Measurements from ENCODE around the gene MYRFL. TPM values are rescaled to one million over a fixed set of nuclear protein-coding genes. Genes with fewer than 3 reads are reported as not detected.

Gene MYRFL
- total RNA-seq, 1 donor from 2014 or later: 0.20 TPM

- Mint-ChIP-seq H3K4me3 (ENCODE audit: unreplicated experiment) (no peak overlapping the region), H3K27ac (ENCODE audit: unreplicated experiment) (peak overlapping the region; percentile 93), H3K36me3 (ENCODE audit: low read depth, unreplicated experiment) (no peaks in the 10 kb centered on the region), H3K9me3 (ENCODE audit: unreplicated experiment) (no peaks in the 10 kb centered on the region), H3K27me3 (ENCODE audit: low read depth, unreplicated experiment) (no peaks in the 10 kb centered on the region), H3K4me1 (ENCODE audit: low read depth, unreplicated experiment) (peaks cover 50% of the 10 kb centered on the region)
- Histone ChIP-seq H3K9me3 (ENCODE audit: insufficient read depth, low read depth, low read length) (no peaks in the 10 kb centered on the region), H3K79me2 (ENCODE audit: insufficient read depth, low read length) (no peaks in the 10 kb centered on the region), H3K36me3 (ENCODE audit: insufficient read depth, low read length) (no peaks in the 10 kb centered on the region), H3K4me3 (ENCODE audit: insufficient read depth, low read depth, low read length) (no peak overlapping the region), H3K4me2 (ENCODE audit: low read length) (no peak overlapping the region), H3K9ac (ENCODE audit: low read length) (no peak overlapping the region), H3K27me3 (ENCODE audit: insufficient read depth, low read length) (no peaks in the 10 kb centered on the region), H3K27ac (ENCODE audit: low read depth, low read length) (no peak overlapping the region), H2AFZ (ENCODE audit: low read depth, low read length) (no peak overlapping the region), H3K4me1 (ENCODE audit: insufficient read depth, low read length) (peaks cover under 1% of the 10 kb centered on the region), H4K20me1 (ENCODE audit: insufficient read depth, low read length) (no peaks in the 10 kb centered on the region)
- no peak for DNase-seq (ENCODE audit: low read depth)
- TF ChIP-seq EZH2 (IDR thresholded peaks at IDR 0.05; ENCODE audit: insufficient read depth, low read length) (no peak), CTCF (IDR thresholded peaks at IDR 0.05; ENCODE audit: insufficient read depth, low read depth, low read length) (no peak)
- no peak for FAIRE-seq
Measured at GRCh38 chr12:69903548-69903947, 78.5 kb downstream of the MYRFL start.

- H3K4me3 ChIP-seq (ENCODE audit: insufficient read depth, low read depth, low read length): no peak overlapping the region
- peak overlapping the region; percentile 25 for H3K27ac ChIP-seq (ENCODE audit: low read depth, low read length)
- H3K27me3 ChIP-seq (ENCODE audit: insufficient read depth, low read length): no peaks in the 10 kb centered on the region
- H3K4me1 ChIP-seq (ENCODE audit: insufficient read depth, low read length): no peaks in the 10 kb centered on the region
- H3K9me3 Mint-ChIP-seq (ENCODE audit: unreplicated experiment): no peaks in the 10 kb centered on the region
- DNase-seq (ENCODE audit: low read depth): peak; percentile 91
- H3K27ac Mint-ChIP-seq (ENCODE audit: unreplicated experiment): peak overlapping the region; percentile 93
- H4K20me1 ChIP-seq (ENCODE audit: insufficient read depth, low read length): no peaks in the 10 kb centered on the region
- no peaks in the 10 kb centered on the region for H3K36me3 Mint-ChIP-seq (ENCODE audit: low read depth, unreplicated experiment)
- H3K27me3 Mint-ChIP-seq (ENCODE audit: low read depth, unreplicated experiment): no peaks in the 10 kb centered on the region
- H3K4me1 Mint-ChIP-seq (ENCODE audit: low read depth, unreplicated experiment): peaks cover 44% of the 10 kb centered on the region
- no peak overlapping the region for H2AFZ ChIP-seq (ENCODE audit: low read depth, low read length)
- TF ChIP-seq CTCF (IDR thresholded peaks at IDR 0.05; ENCODE audit: insufficient read depth, low read depth, low read length) (no peak), EZH2 (IDR thresholded peaks at IDR 0.05; ENCODE audit: insufficient read depth, low read length) (no peak)
- peak overlapping the region; percentile 23 for H3K4me2 ChIP-seq (ENCODE audit: low read length)
- peak overlapping the region; percentile 26 for H3K9ac ChIP-seq (ENCODE audit: low read length)
- FAIRE-seq: no peak
- no peaks in the 10 kb centered on the region for H3K9me3 ChIP-seq (ENCODE audit: insufficient read depth, low read depth, low read length)
- no peaks in the 10 kb centered on the region for H3K79me2 ChIP-seq (ENCODE audit: insufficient read depth, low read length)
- no peak overlapping the region for H3K4me3 Mint-ChIP-seq (ENCODE audit: unreplicated experiment)
- H3K36me3 ChIP-seq (ENCODE audit: insufficient read depth, low read length): no peaks in the 10 kb centered on the region
Measured at GRCh38 chr12:69904777-69905176, 79.8 kb downstream of the MYRFL start.

GRCh38 chr12:69905801-69906200 lies 80.8 kb downstream of the MYRFL start:
- Mint-ChIP-seq H3K27ac (ENCODE audit: unreplicated experiment) (peak overlapping the region; percentile 56), H3K9me3 (ENCODE audit: unreplicated experiment) (no peaks in the 10 kb centered on the region)
- FAIRE-seq: no peak

More at GRCh38 chr12:69905801-69906200, 80.8 kb downstream of the MYRFL start:
- Mint-ChIP-seq H3K27me3 (ENCODE audit: low read depth, unreplicated experiment) (no peaks in the 10 kb centered on the region), H3K4me1 (ENCODE audit: low read depth, unreplicated experiment) (peaks cover 42% of the 10 kb centered on the region), H3K36me3 (ENCODE audit: low read depth, unreplicated experiment) (no peaks in the 10 kb centered on the region), H3K4me3 (ENCODE audit: unreplicated experiment) (no peak overlapping the region)
- no peak overlapping the region for H3K9ac ChIP-seq (ENCODE audit: low read length)
- H3K4me3 ChIP-seq (ENCODE audit: insufficient read depth, low read depth, low read length): no peak overlapping the region
- no peaks in the 10 kb centered on the region for H3K79me2 ChIP-seq (ENCODE audit: insufficient read depth, low read length)
- no peaks in the 10 kb centered on the region for H4K20me1 ChIP-seq (ENCODE audit: insufficient read depth, low read length)
- no peaks in the 10 kb centered on the region for H3K27me3 ChIP-seq (ENCODE audit: insufficient read depth, low read length)
- no peak overlapping the region for H2AFZ ChIP-seq (ENCODE audit: low read depth, low read length)
- no peaks in the 10 kb centered on the region for H3K9me3 ChIP-seq (ENCODE audit: insufficient read depth, low read depth, low read length)
- TF ChIP-seq CTCF (IDR thresholded peaks at IDR 0.05; ENCODE audit: insufficient read depth, low read depth, low read length) (no peak), EZH2 (IDR thresholded peaks at IDR 0.05; ENCODE audit: insufficient read depth, low read length) (no peak)
- no peak for DNase-seq (ENCODE audit: low read depth)
- H3K4me1 ChIP-seq (ENCODE audit: insufficient read depth, low read length): no peaks in the 10 kb centered on the region
- no peaks in the 10 kb centered on the region for H3K36me3 ChIP-seq (ENCODE audit: insufficient read depth, low read length)
- H3K4me2 ChIP-seq (ENCODE audit: low read length): no peak overlapping the region
- H3K27ac ChIP-seq (ENCODE audit: low read depth, low read length): no peak overlapping the region

Data from astrocyte (in vitro differentiated cells and primary cell).